AG09309 (cell line): Measurements from ENCODE around the gene LAMA5.

ENCODE experiments used
- DNase-seq: peaks from one replicate; pipeline ENCODE4 v3.0.0-alpha.2; 2010; ENCODE audit warnings: low read depth
- H3K4me3 ChIP-seq: 2 replicates; pipeline ENCODE4 v1.5.1; 2011; ENCODE audit warnings: mild to moderate bottlenecking, low read depth, low read length, moderate library complexity; ENCODE audit not compliant: control insufficient read depth
- TF ChIP-seq, protein P1 (sequence below): IDR thresholded peaks from 2 replicates; pipeline ENCODE4 v1.5.1; 2011; ENCODE audit warnings: mild to moderate bottlenecking, low read depth, low read length, inconsistent platforms; ENCODE audit not compliant: insufficient read depth, control insufficient read depth; ENCODE audit errors: missing control alignments

The LAMA5 gene

DNA sequence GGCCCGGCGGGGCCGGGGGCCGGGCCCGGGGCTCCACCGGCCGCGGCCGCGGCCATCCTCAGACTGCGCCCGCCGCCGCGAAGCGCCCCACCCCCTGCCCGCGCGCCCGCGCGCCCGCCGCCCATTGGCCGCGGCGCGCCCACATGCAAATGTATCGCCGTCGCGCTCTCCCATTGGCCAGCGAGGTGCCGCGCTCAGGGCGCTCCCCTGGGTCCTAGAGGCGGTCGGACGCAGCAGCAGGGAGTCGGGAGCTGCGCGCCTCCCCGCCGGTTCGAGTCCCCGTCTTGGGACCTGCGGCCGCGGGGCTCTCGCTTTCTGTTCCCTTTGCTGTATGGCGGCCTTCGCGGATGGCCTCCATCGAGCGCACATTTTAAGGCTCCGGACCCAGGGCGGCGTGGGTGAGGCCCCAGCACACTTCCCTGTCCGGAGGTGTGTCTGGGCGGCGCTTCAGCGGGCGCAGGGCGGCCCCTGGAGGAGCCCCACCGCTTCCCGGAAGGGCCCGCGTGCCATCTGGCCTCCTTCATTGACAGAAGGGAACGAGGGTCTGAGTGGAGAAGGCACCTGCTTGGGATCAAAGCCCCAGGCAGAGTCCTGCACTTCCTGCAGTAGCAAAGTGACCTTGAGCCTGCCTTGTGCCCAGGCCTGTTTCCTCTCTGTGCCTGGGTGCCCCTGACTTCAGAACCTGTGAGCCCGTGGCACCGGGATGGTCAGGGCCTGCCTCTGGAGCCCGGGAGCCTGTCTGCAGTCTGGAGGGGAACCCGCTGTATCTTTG, 40.3 kb upstream of the LAMA5 start, which contains the start of gene CABLES2:
CABLES2 (minus strand) TSS at position 65 of the 772 bp plus-strand sequence; CDS start at position 56, 9 bp downstream.
- TF ChIP-seq, protein P1, sequence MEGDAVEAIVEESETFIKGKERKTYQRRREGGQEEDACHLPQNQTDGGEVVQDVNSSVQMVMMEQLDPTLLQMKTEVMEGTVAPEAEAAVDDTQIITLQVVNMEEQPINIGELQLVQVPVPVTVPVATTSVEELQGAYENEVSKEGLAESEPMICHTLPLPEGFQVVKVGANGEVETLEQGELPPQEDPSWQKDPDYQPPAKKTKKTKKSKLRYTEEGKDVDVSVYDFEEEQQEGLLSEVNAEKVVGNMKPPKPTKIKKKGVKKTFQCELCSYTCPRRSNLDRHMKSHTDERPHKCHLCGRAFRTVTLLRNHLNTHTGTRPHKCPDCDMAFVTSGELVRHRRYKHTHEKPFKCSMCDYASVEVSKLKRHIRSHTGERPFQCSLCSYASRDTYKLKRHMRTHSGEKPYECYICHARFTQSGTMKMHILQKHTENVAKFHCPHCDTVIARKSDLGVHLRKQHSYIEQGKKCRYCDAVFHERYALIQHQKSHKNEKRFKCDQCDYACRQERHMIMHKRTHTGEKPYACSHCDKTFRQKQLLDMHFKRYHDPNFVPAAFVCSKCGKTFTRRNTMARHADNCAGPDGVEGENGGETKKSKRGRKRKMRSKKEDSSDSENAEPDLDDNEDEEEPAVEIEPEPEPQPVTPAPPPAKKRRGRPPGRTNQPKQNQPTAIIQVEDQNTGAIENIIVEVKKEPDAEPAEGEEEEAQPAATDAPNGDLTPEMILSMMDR, result no peak
- peak within 1 kb of the TSS; percentile 52 for H3K4me3 ChIP-seq
- DNase-seq, result peak; percentile 67

DNA sequence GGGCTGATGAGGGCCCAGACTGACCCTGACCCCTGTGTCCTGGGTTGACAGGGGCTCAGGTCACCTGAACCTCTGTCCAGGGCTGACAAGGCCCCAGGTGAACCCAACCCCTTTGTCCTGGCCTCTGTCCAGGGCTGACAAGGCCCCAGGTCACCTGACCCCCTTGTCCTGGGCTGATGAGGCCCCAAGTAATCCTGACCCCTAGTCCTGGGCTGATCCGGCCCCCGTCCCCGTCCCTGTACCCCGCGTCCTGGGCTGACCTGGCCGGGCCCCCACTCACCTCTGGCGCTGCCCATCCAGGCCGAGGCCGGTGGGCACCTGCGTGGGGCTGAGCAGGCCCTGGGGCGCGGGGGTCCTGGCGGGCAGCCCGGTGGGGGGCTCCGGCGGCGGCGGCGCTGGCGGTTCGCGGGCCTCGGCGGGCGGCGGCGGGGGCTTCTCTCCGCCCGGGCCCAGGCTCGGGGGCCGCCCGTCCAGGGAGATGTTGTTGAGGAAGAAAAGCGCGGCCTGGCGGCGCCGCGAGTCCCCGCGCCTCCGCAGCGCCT, 39.6 kb upstream of the LAMA5 start:
- TF ChIP-seq, protein P1, result no peak
- H3K4me3 ChIP-seq, result peak overlapping the region; percentile 52
- no peak for DNase-seq

DNA sequence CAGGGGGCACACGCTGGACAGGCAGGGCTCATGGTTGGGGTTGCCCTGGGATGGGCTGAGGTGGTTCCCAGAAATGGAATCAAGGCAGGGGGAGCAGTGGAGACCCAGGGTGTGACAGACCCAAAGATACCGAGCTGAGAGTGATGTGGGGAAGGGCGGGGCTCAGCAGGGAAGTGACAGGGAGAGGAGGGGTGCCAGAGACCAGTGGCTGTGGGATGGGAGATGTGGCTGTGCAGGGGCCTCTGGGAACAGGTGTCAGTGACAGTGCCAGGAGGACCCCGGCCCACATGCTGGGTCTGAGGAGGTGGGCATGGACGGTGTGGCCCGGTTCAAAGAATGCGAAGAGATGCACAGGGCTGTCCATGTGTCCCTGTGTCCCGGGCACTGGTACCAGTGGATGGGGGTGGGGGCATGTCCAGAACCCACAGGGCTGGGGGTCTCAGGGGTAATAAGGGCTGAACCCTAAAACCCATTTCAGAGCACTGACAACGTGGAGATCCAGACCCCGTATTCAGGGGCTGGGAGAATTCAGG, 38.9 kb upstream of the LAMA5 start:
- no peak for DNase-seq
- H3K4me3 ChIP-seq, result peak overlapping the region; percentile 52
- TF ChIP-seq, protein P1, result no peak

DNA sequence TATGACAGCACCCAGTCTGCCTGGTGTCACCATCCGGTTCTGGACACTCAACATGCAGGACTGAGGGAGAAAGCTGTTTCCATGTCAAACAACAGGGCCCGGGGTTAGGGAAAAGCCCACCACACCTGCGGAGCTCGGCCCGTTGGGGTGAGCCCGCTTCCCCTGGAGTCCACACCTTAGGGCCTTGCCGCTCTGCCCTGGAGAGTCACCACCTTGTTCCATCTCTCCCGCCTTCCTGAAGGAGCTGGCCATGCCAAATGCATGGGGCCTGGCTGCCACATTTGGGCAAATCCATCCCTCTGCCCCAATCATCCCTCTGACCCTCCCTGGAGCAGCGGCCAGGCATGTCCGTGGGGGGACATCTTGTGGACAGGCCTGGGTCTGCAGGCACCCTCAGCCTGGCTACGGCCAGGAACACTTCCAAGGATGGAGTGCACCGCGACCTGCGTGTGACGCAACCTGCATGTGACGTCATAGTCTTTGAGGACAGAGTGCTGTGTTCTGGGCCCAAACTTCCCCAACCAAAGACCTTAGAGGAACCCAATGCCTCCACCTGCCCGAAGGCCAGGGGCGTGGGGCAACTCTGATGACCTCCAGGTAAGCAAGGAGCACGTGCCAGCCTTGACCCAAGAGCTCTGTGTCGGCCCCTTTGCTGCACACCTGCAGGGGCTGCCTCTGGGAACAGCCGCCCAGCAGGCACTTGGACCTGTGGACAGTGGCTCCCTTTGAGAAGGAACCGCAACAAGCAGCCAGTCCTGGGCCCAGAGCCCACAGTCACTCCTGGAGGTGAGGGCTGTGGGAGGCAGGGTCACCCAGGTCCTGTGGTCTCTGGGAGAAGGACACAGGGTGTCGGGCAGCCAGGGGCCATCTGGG, 38.2 kb upstream of the LAMA5 start:
- no peak for DNase-seq
- TF ChIP-seq, protein P1, result peak; percentile 58
- H3K4me3 ChIP-seq, result no peak overlapping the region

DNA sequence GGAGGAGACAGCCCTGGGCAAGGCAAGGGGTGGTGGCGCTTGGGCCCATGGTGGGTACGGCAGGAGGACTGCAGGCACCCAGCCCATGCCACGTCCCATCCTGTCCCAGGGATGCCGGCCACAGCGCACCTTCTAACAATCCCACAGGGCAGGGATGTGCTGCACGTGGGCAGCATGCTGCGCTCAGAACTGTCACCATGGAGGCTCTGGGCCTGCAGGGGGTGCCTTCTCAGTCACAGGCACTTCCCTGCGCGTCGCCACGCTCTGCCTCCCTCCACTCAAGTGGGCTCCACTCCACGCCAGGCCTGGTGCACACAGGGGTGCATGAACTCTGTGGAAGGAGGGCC, 37.6 kb upstream of the LAMA5 start:
- no peak overlapping the region for H3K4me3 ChIP-seq
- TF ChIP-seq, protein P1, result no peak
- DNase-seq, result no peak

DNA sequence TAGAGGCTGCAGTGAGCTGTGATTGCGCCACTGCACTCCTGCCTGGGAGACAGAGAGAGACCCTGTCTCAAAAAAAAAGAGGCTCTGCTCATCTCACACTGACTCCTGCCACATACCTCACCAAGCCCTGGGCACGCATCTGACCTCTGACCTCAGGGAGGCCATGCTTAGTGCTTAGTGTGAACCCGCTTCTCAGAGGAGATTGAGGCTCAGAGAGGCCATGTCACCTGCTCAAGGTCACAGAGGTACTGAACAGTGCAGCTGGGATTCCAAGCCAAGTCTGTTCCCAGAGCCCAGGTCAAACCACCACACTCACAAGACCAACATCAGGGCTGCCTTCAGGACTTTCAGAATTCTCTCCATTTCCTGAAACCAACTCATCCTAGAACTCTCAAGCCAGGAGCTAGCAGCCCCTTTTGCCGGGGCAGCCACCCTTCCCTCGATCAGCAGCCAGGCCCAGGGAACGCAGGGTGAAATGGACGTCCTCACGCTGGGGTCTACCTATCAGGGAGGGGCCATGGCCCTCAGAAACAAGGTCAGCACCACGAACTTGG, 37.1 kb upstream of the LAMA5 start:
- no peak overlapping the region for H3K4me3 ChIP-seq
- DNase-seq, result no peak
- TF ChIP-seq, protein P1, result no peak
